Stimulated activated CD8-positive, alpha-beta memory T cell treated with anti-CD3 and anti-CD28 coated beads, Interleukin-12 subunit alpha, Interleukin-12 subunit beta, amount 100 ng/mL, for 1 hour (primary cell): ENCODE measurements around the gene OSCP1.
A peak's percentile ranks its signal among the peaks of the same experiment; 100 is the strongest.

Experiments
- DNase-seq: peaks from one replicate; pipeline ENCODE4 v3.0.0-alpha.2; 2020; ENCODE audit warnings: low read depth

Gene OSCP1

DNA sequence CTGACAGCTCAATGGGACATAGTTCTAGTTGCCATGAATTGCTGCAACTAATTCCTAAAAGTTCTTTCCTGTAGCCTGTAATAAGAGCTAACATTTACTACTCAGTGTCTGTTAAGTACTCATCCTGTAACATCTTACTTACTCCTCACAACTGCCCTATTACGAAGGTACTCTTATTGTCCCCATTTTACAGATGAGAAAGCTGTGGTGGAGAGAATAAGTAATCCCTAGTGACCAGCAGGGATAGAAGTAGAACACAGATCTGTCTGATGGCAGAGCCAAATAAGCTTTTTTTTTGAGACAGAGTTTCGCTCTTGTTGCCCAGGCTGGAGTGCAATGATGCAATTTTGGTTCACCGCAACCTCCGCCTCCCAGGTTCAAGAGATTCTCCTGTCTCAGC, 67.6 kb downstream of the OSCP1 start:
- DNase-seq = no peak

DNA sequence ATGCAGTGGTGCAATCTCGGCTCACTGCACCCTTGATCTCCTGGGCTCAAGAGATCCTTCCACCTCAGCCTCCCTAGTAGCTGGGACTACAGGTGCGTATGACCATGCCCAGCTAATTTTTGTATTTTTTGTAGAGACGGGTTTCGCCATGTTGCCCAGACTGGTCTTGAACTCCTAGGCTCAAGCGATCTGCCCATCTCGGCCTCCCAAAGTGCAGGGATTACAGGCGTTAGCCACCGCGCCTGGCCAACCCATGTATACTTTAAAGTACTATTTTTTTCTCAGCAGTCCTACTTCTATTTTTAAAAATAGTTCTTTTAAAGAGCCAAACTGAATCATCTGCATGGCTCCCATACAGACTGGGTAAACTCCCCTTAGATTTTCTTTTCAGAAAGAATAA, 68.0 kb downstream of the OSCP1 start:
- no peak for DNase-seq

- no peak for DNase-seq
Measured at GRCh38 chr1:36381405-36381804, 68.8 kb downstream of the OSCP1 start.

DNA sequence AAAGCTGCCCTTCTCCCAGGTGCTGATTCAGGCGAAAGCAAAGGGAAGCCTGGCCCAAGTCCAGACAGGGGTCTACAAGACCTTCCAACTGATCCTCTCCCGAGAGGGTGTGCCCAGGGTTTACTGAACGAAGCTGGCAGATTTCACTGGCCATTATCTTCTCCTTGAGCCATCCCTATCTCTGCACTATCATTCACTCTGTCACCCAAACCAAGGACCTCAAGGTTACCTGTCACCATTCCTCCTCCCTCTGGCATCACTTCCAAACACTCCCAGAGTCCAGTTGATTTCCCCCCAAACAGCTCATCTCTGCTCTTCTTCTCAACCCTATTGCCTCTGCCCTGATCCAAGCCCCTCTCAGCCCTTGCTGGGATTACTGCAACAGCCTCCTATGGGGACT, 69.5 kb downstream of the OSCP1 start:
- no peak for DNase-seq

- no peak for DNase-seq
Measured at GRCh38 chr1:36380143-36380619, 70.1 kb downstream of the OSCP1 start.

DNA sequence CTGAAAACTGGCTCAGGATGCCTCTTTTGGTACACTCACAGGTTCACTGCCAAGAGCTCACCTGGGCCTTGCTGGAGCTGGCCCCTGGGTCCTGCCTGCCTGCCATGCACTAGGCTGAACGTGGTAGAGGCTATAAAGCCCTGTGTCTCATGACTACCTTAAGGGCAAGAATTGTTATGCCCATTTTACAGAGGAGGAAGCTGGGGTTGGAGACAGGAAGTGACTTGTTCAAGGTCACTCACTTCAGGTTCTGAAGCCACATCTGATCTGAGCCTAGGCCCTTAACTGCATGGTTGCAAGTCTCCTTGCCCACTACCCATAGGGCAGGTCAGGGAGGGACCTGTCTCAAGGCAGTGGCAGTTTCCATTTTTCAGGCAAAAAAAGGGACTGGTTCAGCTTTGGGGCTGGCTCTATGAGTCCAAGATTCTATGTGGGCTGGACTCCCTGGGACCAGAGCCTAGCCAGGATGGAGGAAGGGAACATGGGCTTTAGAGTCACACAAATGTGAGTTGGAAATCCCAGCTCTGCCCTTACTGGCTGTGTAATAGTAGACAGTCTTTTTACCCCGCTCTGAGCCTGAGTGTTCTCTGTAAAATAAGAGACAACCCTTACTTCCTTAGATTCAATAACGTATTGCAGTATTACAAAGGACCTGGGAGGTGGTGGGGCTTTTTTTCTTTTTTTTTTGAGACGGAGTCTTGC, 72.3 kb downstream of the OSCP1 start:
- DNase-seq = no peak

- no peak for DNase-seq
Measured at GRCh38 chr1:36372617-36373016, 77.6 kb downstream of the OSCP1 start.

DNA sequence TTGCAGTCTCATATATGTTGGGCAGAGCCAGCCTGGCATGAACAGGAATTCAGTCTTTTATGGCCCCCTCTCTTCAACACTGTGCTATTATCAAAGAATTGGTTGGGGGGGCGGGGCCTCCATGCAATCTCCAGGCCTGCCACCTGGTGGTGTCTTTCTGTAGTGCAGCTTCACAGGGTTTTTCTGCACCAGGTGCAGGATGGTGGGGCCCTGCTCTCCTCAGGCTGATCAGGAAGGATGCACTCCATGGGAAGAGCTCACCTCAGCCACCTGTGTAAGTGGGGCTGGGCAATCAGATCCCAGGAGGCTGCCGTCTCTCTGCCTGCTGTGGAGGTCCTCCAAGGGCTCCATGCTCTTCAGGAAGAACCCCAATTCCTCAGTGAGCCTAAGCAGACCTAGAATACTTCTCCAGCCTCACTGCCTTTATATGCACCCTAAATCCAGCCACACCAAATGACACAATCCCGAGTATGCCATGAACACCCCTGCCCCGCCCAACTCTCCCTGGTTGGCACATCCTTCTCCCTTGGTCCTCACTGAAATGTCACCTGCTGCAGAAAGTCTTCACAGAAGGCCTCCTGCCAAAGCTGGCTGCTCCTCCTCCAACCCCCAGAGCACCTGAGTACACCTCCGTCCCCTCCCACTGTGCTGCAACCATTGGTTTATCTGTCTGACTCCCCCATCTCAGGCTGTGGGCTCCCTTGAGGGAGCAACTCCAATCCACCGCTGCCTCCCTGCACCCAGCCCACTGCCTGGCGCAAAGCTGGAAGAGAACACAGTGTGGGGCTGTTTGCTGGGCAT, 81.0 kb downstream of the OSCP1 start:
- DNase-seq = peak; percentile 81
